Endothelial cell of umbilical vein (primary cell): ENCODE measurements around the gene NRAS.

ENCODE experiments used
- EZH2 ChIP-seq: IDR thresholded peaks from 2 replicates; pipeline ENCODE4 v1.6.1; 2012; ENCODE audit warnings: borderline replicate concordance, low read depth, mild to moderate bottlenecking, moderate library complexity, low read length, inconsistent platforms; ENCODE audit not compliant: severe bottlenecking
- FOS ChIP-seq: IDR thresholded peaks from 2 replicates; pipeline ENCODE4 v1.6.1; 2011; ENCODE audit warnings: mild to moderate bottlenecking, low read length, moderate library complexity, borderline replicate concordance; ENCODE audit not compliant: insufficient read depth
- GATA2 ChIP-seq: IDR thresholded peaks from 2 replicates; pipeline ENCODE4 v1.7.0; 2011; ENCODE audit warnings: low read depth, mild to moderate bottlenecking, moderate library complexity, mixed read lengths, low read length; ENCODE audit not compliant: insufficient read length, insufficient read depth
- JUN ChIP-seq: IDR thresholded peaks from 2 replicates; pipeline ENCODE4 v1.6.1; 2011; ENCODE audit warnings: borderline replicate concordance, low read depth; ENCODE audit not compliant: insufficient read length, insufficient read depth
- MYC ChIP-seq: IDR thresholded peaks from one replicate; pipeline ENCODE4 v1.6.1; 2011; ENCODE audit warnings: mild to moderate bottlenecking, low read depth, low read length
- POLR2A ChIP-seq: IDR thresholded peaks from 2 replicates; pipeline ENCODE4 v1.6.1; 2012; ENCODE audit warnings: low read depth, mild to moderate bottlenecking, control low read depth, low read length
- POLR2AphosphoS5 ChIP-seq: IDR thresholded peaks from 2 replicates; pipeline ENCODE4 v1.6.1; 2012; ENCODE audit warnings: low read depth, mild to moderate bottlenecking, control low read depth, low read length, moderate library complexity; ENCODE audit not compliant: insufficient read depth
- TF ChIP-seq, protein P1 (sequence below), 2 donors: IDR thresholded peaks; 1 replicate in 1 of 2; 2 replicates in 1 of 2; pipeline ENCODE4 v1.5.1; 2011; ENCODE audit warnings: low read length in 2 of 2, mild to moderate bottlenecking in 2 of 2, moderate library complexity in 2 of 2, control low read depth in 1 of 2, inconsistent platforms in 1 of 2, low read depth in 1 of 2; ENCODE audit not compliant: insufficient read depth in 1 of 2; ENCODE audit errors: extremely low read depth in 1 of 2
- TF ChIP-seq, protein P2 (sequence below): IDR thresholded peaks from 2 replicates; pipeline ENCODE4 v1.6.1; 2011; ENCODE audit not compliant: insufficient read depth, insufficient read length

DNA sequence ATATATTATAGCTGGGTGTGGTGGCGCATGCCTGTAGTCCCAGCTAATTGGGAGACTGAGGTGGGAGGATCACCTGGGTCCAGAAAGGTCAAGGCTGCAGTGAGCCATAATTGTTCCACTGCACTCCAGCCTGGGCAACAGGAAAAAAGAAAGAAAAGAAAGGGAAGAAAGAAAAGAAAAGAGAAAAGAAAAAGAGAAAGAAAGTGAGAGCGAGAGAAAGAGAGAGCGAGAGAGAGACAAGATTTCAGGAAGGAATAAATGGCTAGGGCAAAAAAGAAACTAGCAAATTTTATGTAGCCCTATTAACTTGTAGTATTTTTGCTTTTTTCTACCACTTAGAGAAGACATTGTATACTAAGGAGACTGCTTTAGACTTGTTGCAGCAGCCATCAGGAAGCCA is 6.2 kb downstream of the NRAS start:
- no peak for TF ChIP-seq POLR2A
- TF ChIP-seq MYC = no peak
- TF ChIP-seq, protein P1, sequence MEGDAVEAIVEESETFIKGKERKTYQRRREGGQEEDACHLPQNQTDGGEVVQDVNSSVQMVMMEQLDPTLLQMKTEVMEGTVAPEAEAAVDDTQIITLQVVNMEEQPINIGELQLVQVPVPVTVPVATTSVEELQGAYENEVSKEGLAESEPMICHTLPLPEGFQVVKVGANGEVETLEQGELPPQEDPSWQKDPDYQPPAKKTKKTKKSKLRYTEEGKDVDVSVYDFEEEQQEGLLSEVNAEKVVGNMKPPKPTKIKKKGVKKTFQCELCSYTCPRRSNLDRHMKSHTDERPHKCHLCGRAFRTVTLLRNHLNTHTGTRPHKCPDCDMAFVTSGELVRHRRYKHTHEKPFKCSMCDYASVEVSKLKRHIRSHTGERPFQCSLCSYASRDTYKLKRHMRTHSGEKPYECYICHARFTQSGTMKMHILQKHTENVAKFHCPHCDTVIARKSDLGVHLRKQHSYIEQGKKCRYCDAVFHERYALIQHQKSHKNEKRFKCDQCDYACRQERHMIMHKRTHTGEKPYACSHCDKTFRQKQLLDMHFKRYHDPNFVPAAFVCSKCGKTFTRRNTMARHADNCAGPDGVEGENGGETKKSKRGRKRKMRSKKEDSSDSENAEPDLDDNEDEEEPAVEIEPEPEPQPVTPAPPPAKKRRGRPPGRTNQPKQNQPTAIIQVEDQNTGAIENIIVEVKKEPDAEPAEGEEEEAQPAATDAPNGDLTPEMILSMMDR (IDR thresholded peaks at IDR 0.05; ENCODE audit: extremely low read depth in 1 of 2, insufficient read depth in 1 of 2, low read depth in 1 of 2, low read length in 2 of 2) = no peak
- TF ChIP-seq, protein P2, sequence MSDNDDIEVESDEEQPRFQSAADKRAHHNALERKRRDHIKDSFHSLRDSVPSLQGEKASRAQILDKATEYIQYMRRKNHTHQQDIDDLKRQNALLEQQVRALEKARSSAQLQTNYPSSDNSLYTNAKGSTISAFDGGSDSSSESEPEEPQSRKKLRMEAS = no peak
- TF ChIP-seq JUN = no peak
- TF ChIP-seq POLR2AphosphoS5 = no peak
- TF ChIP-seq EZH2 = no peak
- no peak for TF ChIP-seq FOS
- no peak for TF ChIP-seq GATA2
